OCI-LY3 (cell line): ENCODE data around the gene RBM6.

Experiments used
- H2AFZ ChIP-seq: fragments of 200-600, 300-600 bp; shearing (Covaris generic); 2 replicates; pipeline ENCODE4 v1.6.0; 2014; ENCODE audit warnings: antibody characterized with exemption, low read depth, low read length
- H3K27ac ChIP-seq: fragments of 200-600, 300-600 bp; sonication (generic); 2 replicates; pipeline ENCODE4 v1.5.1; 2014; ENCODE audit warnings: mild to moderate bottlenecking, low read length, moderate library complexity, mixed read lengths
- H3K27me3 ChIP-seq: fragments of 200-600, 300-600 bp; sonication (generic); 2 replicates; pipeline ENCODE4 v1.6.1; 2014; ENCODE audit warnings: low read depth, low read length, mixed read lengths
- H3K36me3 ChIP-seq: fragments of 200-600, 300-600 bp; sonication (generic); replicated peaks from 2 replicates; pipeline ENCODE3; 2014; ENCODE audit warnings: low read depth, low read length, mixed read lengths
- H3K4me1 ChIP-seq: fragments of 300-600, 200-600 bp; sonication (generic); 2 replicates; pipeline ENCODE4 v1.6.1; 2014; ENCODE audit warnings: low read length, mixed read lengths
- H3K4me2 ChIP-seq: fragments of 200-600, 300-600 bp; sonication (generic); 2 replicates; pipeline ENCODE4 v1.6.1; 2014; ENCODE audit warnings: low read length, mixed read lengths
- H3K4me3 ChIP-seq: fragments of 300-600, 200-600 bp; sonication (generic); 2 replicates; pipeline ENCODE4 v1.5.1; 2014; ENCODE audit warnings: antibody characterized with exemption, mild to moderate bottlenecking, low read length, moderate library complexity
- H3K79me2 ChIP-seq: fragments of 300-600, 200-600 bp; shearing (Covaris generic); 2 replicates; pipeline ENCODE4 v1.6.1; 2014; ENCODE audit warnings: mild to moderate bottlenecking, low read length, mixed read lengths
- H3K9ac ChIP-seq: fragments of 300-600, 200-600 bp; shearing (Covaris generic); 2 replicates; pipeline ENCODE4 v1.6.0; 2014; ENCODE audit warnings: mild to moderate bottlenecking, low read length, moderate library complexity
- H3K9me3 ChIP-seq: fragments of 200-600, 300-600 bp; shearing (Covaris generic); 2 replicates; pipeline ENCODE4 v1.6.1; 2014; ENCODE audit warnings: low read length, mixed read lengths; ENCODE audit not compliant: insufficient read depth
- H4K20me1 ChIP-seq: fragments of 200-600, 300-600 bp; sonication (generic); 2 replicates; pipeline ENCODE4 v1.6.1; 2016; ENCODE audit warnings: low read length, mixed read lengths; ENCODE audit not compliant: insufficient read depth
- EZH2phosphoT487 ChIP-seq: fragments of 200-600 bp; shearing (Covaris generic); IDR thresholded peaks from 2 replicates; pipeline ENCODE4 v1.6.1; 2018; ENCODE audit warnings: antibody characterized with exemption, mixed run types, low read depth
- TF ChIP-seq, protein P1 (sequence below): fragments of 200-600, 300-600 bp; sonication (generic); IDR thresholded peaks from 2 replicates; pipeline ENCODE4 v1.5.1; 2014; ENCODE audit warnings: antibody characterized with exemption, low read length, low read depth

RBM6 gene

DNA sequence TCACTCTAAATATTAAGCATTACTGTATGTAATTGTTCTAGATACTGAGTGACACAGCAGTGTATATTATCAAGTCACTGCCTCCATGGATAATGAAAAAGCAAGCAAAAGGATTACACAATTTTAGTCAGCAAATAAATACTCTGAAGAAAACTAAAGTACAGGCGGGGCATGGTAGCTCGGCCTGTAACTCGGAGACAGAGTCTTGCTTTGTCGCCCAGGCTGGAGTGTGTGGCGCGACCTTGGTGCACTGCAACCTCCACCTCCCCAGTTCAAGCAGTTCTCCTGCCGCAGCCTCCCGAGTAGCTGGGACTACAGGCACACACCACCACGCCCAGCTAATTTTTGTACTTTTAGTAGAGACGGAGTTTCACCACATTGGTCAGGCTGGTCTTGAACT lies 32.7 kb downstream of the RBM6 start:
- no peak overlapping the region for H3K27ac ChIP-seq
- no peaks in the 10 kb centered on the region for H3K27me3 ChIP-seq
- H3K9ac ChIP-seq: no peak overlapping the region
- H3K4me3 ChIP-seq: no peak overlapping the region
- no peaks in the 10 kb centered on the region for H3K9me3 ChIP-seq
- H2AFZ ChIP-seq: no peak overlapping the region
- no peak for TF ChIP-seq EZH2phosphoT487
- TF ChIP-seq, protein P1, sequence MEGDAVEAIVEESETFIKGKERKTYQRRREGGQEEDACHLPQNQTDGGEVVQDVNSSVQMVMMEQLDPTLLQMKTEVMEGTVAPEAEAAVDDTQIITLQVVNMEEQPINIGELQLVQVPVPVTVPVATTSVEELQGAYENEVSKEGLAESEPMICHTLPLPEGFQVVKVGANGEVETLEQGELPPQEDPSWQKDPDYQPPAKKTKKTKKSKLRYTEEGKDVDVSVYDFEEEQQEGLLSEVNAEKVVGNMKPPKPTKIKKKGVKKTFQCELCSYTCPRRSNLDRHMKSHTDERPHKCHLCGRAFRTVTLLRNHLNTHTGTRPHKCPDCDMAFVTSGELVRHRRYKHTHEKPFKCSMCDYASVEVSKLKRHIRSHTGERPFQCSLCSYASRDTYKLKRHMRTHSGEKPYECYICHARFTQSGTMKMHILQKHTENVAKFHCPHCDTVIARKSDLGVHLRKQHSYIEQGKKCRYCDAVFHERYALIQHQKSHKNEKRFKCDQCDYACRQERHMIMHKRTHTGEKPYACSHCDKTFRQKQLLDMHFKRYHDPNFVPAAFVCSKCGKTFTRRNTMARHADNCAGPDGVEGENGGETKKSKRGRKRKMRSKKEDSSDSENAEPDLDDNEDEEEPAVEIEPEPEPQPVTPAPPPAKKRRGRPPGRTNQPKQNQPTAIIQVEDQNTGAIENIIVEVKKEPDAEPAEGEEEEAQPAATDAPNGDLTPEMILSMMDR: no peak
- H3K4me1 ChIP-seq: no peaks in the 10 kb centered on the region
- H4K20me1 ChIP-seq: 0 out of 2 replicates have a peak, but pooled peaks cover under 1% of the 10 kb centered on the region
- H3K36me3 ChIP-seq: peaks cover 21% of the 10 kb centered on the region
- peaks cover 13% of the 10 kb centered on the region for H3K79me2 ChIP-seq
- H3K4me2 ChIP-seq: no peak overlapping the region

DNA sequence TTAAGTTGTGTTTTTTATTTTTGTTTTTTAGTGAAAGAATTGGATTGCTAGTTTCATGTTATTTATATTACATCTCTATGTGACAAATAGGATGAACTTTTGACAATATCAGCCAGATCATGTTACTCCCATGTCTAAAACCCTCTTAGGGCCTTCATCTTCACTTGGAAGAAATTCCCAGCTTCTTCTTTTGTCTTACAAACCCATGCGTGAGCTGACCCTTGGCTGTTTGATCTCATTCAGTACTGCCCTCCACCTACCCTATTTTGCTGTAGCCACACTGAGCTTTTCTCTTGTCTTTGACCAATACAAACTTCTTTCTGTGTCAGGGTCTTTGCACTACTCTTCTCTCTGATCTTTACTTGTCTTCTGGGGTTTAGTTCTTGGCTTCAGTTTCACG lies 37.0 kb downstream of the RBM6 start:
- H3K4me2 ChIP-seq: no peak overlapping the region
- no peak overlapping the region for H2AFZ ChIP-seq
- no peak overlapping the region for H3K4me3 ChIP-seq
- TF ChIP-seq EZH2phosphoT487: no peak
- TF ChIP-seq, protein P1: no peak
- H3K9me3 ChIP-seq: no peaks in the 10 kb centered on the region
- H3K4me1 ChIP-seq: no peaks in the 10 kb centered on the region
- no peak overlapping the region for H3K9ac ChIP-seq
- H3K79me2 ChIP-seq: no peaks in the 10 kb centered on the region; the same call in 1 of the 2 replicates
- no peaks in the 10 kb centered on the region for H4K20me1 ChIP-seq
- no peaks in the 10 kb centered on the region for H3K27me3 ChIP-seq
- peaks cover 30% of the 10 kb centered on the region for H3K36me3 ChIP-seq
- no peak overlapping the region for H3K27ac ChIP-seq

DNA sequence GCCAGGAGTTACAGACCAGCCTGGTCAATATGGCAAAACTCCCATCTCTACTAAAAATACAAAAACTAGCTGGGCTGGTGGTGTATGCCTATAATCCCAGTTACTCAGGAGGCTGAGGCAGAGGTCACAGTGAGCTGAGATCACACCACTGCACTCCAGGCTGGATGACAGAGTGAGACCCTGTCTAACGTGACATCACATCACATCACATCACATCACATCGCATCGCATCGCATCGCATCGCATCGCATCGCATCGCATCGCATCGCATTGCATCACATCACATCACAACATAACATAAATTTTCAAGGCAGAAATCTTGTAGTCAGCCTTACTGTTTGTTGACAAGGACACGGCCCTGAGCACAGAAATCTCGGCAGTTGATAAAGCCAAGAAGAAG lies 44.4 kb downstream of the RBM6 start:
- no peak overlapping the region for H3K4me3 ChIP-seq
- H3K27ac ChIP-seq: no peak overlapping the region
- H3K4me2 ChIP-seq: no peak overlapping the region
- H2AFZ ChIP-seq: no peak overlapping the region
- no peak overlapping the region for H3K9ac ChIP-seq
- H3K4me1 ChIP-seq: no peaks in the 10 kb centered on the region
- peaks cover 4% of the 10 kb centered on the region; the same call in 1 of the 2 replicates for H4K20me1 ChIP-seq
- H3K9me3 ChIP-seq: no peaks in the 10 kb centered on the region
- H3K79me2 ChIP-seq: peaks cover 8% of the 10 kb centered on the region
- TF ChIP-seq EZH2phosphoT487: no peak
- TF ChIP-seq, protein P1: no peak
- H3K36me3 ChIP-seq: peaks cover 3% of the 10 kb centered on the region
- no peaks in the 10 kb centered on the region for H3K27me3 ChIP-seq

DNA sequence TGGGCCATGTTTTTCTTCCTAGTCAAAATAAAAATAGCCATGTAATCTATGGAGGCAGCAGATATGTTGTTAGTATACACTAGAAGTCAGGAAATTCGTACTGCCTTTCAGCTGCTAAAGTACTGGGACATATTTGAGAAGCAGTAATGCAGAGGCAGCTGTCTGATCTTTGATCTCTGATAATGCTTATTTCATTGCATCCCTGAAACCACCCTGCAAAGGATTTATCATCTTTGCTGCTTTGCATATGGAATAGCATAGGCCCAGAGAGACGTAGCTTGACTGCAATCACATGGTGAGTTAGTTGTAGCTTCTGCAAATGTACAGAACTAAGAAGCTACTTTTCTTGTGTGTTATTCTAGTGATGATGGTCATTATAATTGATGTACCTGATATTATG lies 52.4 kb downstream of the RBM6 start:
- Histone ChIP-seq H3K4me1 (no peaks in the 10 kb centered on the region), H3K36me3 (peaks cover 12% of the 10 kb centered on the region), H4K20me1 (peaks cover 11% of the 10 kb centered on the region), H3K9me3 (no peaks in the 10 kb centered on the region), H3K27ac (no peak overlapping the region), H3K4me2 (no peak overlapping the region), H3K4me3 (no peak overlapping the region), H3K79me2 (no peaks in the 10 kb centered on the region; the same call in 1 of the 2 replicates), H2AFZ (no peak overlapping the region), H3K27me3 (no peaks in the 10 kb centered on the region), H3K9ac (no peak overlapping the region)
- TF ChIP-seq, protein P1: no peak
- TF ChIP-seq EZH2phosphoT487: no peak
